ENCODE data around the gene TBC1D5. TPM values are rescaled to one million over a fixed set of nuclear protein-coding genes. Genes with fewer than 3 reads are reported as not detected.

The TBC1D5 gene
- polyA plus RNA-seq, 1 experiment, result 44.6 TPM

GRCh38 chr3:17554078-17554477 lies 188.4 kb downstream of the TBC1D5 start:
- CTCF ChIA-PET, result no interaction called here
- no peaks in the 10 kb centered on the region for H3K9me3 ChIP-seq (ENCODE audit: control insufficient read depth, insufficient read depth, low read length)
- no peak for TF ChIP-seq CTCF (IDR thresholded peaks at IDR 0.05; ENCODE audit: low read depth, low read length)
- DNase-seq (ENCODE audit: low read depth, low spot score), result no peak
- H3K4me3 ChIP-seq (ENCODE audit: low read depth, low read length), result no peak overlapping the region
- no peak overlapping the region for H3K27ac ChIP-seq (ENCODE audit: low read depth, low read length)
- no peaks in the 10 kb centered on the region for H3K27me3 ChIP-seq (ENCODE audit: control insufficient read depth, insufficient read depth, low read length)
- POLR2A ChIA-PET, result no interaction called here

- no peak for DNase-seq (ENCODE audit: low read depth, low spot score)
- ChIA-PET POLR2A (no interaction called here), CTCF (interaction anchor here (1.1 kb wide), 1 partner anchor 91 kb away, joined by 3 read pairs; no protein-coding TSS in a partner anchor)
- no peak overlapping the region for H3K4me3 ChIP-seq (ENCODE audit: low read depth, low read length)
- no peak overlapping the region for H3K27ac ChIP-seq (ENCODE audit: low read depth, low read length)
- TF ChIP-seq CTCF (IDR thresholded peaks at IDR 0.05; ENCODE audit: low read depth, low read length), result no peak
- H3K27me3 ChIP-seq (ENCODE audit: control insufficient read depth, insufficient read depth, low read length), result no peaks in the 10 kb centered on the region
- H3K9me3 ChIP-seq (ENCODE audit: control insufficient read depth, insufficient read depth, low read length), result no peaks in the 10 kb centered on the region
Measured at GRCh38 chr3:17553080-17553479, 189.4 kb downstream of the TBC1D5 start.

GRCh38 chr3:17552351-17552750 lies 190.1 kb downstream of the TBC1D5 start:
- no peaks in the 10 kb centered on the region for H3K27me3 ChIP-seq (ENCODE audit: control insufficient read depth, insufficient read depth, low read length)
- H3K9me3 ChIP-seq (ENCODE audit: control insufficient read depth, insufficient read depth, low read length), result no peaks in the 10 kb centered on the region
- TF ChIP-seq CTCF (IDR thresholded peaks at IDR 0.05; ENCODE audit: low read depth, low read length), result no peak
- no peak overlapping the region for H3K4me3 ChIP-seq (ENCODE audit: low read depth, low read length)
- POLR2A ChIA-PET, result no interaction called here
- CTCF ChIA-PET, result interaction anchor here (0.6 to 2.2 kb wide), 4 partner anchors 91 to 289 kb away, joined by 3 to 13 read pairs (median 5); no protein-coding TSS in a partner anchor
- H3K27ac ChIP-seq (ENCODE audit: low read depth, low read length), result no peak overlapping the region
- DNase-seq (ENCODE audit: low read depth, low spot score), result no peak

- no peak overlapping the region for H3K4me3 ChIP-seq (ENCODE audit: low read depth, low read length)
- CTCF ChIA-PET, result interaction anchor here (0.6 to 2.2 kb wide), 4 partner anchors 92 to 290 kb away, joined by 3 to 13 read pairs (median 5); no protein-coding TSS in a partner anchor
Measured at GRCh38 chr3:17551895-17552294, 190.5 kb downstream of the TBC1D5 start.

GRCh38 chr3:17551333-17551732 lies 191.1 kb downstream of the TBC1D5 start:
- Histone ChIP-seq H3K27me3 (ENCODE audit: control insufficient read depth, insufficient read depth, low read length) (no peaks in the 10 kb centered on the region), H3K27ac (ENCODE audit: low read depth, low read length) (no peak overlapping the region), H3K9me3 (ENCODE audit: control insufficient read depth, insufficient read depth, low read length) (no peaks in the 10 kb centered on the region), H3K4me3 (ENCODE audit: low read depth, low read length) (no peak overlapping the region)
- CTCF ChIA-PET, result interaction anchor here (2.0 to 2.2 kb wide), 2 partner anchors 94 to 290 kb away, joined by 7 to 13 read pairs; no protein-coding TSS in a partner anchor
- no peak for TF ChIP-seq CTCF (IDR thresholded peaks at IDR 0.05; ENCODE audit: low read depth, low read length)
- no peak for DNase-seq (ENCODE audit: low read depth, low spot score)
- POLR2A ChIA-PET, result no interaction called here

More at GRCh38 chr3:17551895-17552294, 190.5 kb downstream of the TBC1D5 start:
- Histone ChIP-seq H3K27me3 (ENCODE audit: control insufficient read depth, insufficient read depth, low read length) (no peaks in the 10 kb centered on the region), H3K9me3 (ENCODE audit: control insufficient read depth, insufficient read depth, low read length) (no peaks in the 10 kb centered on the region), H3K27ac (ENCODE audit: low read depth, low read length) (no peak overlapping the region)
- POLR2A ChIA-PET, result no interaction called here
- no peak for DNase-seq (ENCODE audit: low read depth, low spot score)
- no peak for TF ChIP-seq CTCF (IDR thresholded peaks at IDR 0.05; ENCODE audit: low read depth, low read length)

Data from AG04450 (cell line).